Measurements from ENCODE around the gene VPS26B. TPM values are rescaled to one million over a fixed set of nuclear protein-coding genes. Genes with fewer than 3 reads are reported as not detected.

Gene VPS26B
- total and polyA plus RNA-seq, 9 donors = 19.4 to 46.5 (median 36.3) TPM

GRCh38 chr11:134196756-134197155 lies 27.7 kb upstream of the VPS26B start:
- Histone ChIP-seq H3K36me3 (no peaks in the 10 kb centered on the region), H3K4me1 (ENCODE audit: insufficient read depth) (no peaks in the 10 kb centered on the region), H3K27me3 (no peaks in the 10 kb centered on the region), H3K9me3 (no peaks in the 10 kb centered on the region), H3K27ac (no peak overlapping the region), H3K4me3 (no peak overlapping the region)
- 65 to 74% (median 67%) methylated on average over 4 of the region's 4 CpGs for WGBS, 3 donors
- intact Hi-C loops (cut with DNase I) = no loop called here
- no peak for DNase-seq
- TF ChIP-seq EP300 (IDR thresholded peaks at IDR 0.05) (no peak), POLR2A (IDR thresholded peaks at IDR 0.05) (no peak), CTCF (IDR thresholded peaks at IDR 0.05) (no peak)

GRCh38 chr11:134199531-134199930 lies 24.9 kb upstream of the VPS26B start:
- no peaks in the 10 kb centered on the region for H3K4me1 ChIP-seq (ENCODE audit: insufficient read depth)
- WGBS, 3 donors = 95 to 98% (median 97%) methylated on average over 9 of the region's 9 CpGs
- no peak overlapping the region for H3K27ac ChIP-seq
- H3K27me3 ChIP-seq = no peaks in the 10 kb centered on the region
- TF ChIP-seq EP300 (IDR thresholded peaks at IDR 0.05) (no peak), CTCF (IDR thresholded peaks at IDR 0.05) (no peak), POLR2A (IDR thresholded peaks at IDR 0.05) (no peak)
- intact Hi-C loops (cut with DNase I) = no loop called here
- no peak for DNase-seq
- H3K9me3 ChIP-seq = no peaks in the 10 kb centered on the region
- H3K4me3 ChIP-seq = no peak overlapping the region
- no peaks in the 10 kb centered on the region for H3K36me3 ChIP-seq

GRCh38 chr11:134200688-134201087 lies 23.8 kb upstream of the VPS26B start:
- H3K27me3 ChIP-seq = no peaks in the 10 kb centered on the region
- H3K4me1 ChIP-seq (ENCODE audit: insufficient read depth) = no peaks in the 10 kb centered on the region
- intact Hi-C loops (cut with DNase I) = no loop called here
- no peak for DNase-seq
- no peaks in the 10 kb centered on the region for H3K36me3 ChIP-seq
- no peak overlapping the region for H3K27ac ChIP-seq
- 96 to 99% (median 97%) methylated on average over 6 of the region's 6 CpGs for WGBS, 3 donors
- H3K9me3 ChIP-seq = no peaks in the 10 kb centered on the region
- TF ChIP-seq POLR2A (IDR thresholded peaks at IDR 0.05) = no peak
- no peak for TF ChIP-seq CTCF (IDR thresholded peaks at IDR 0.05)
- no peak overlapping the region for H3K4me3 ChIP-seq

- H3K27me3 ChIP-seq = no peaks in the 10 kb centered on the region
- WGBS, 3 donors = 94 to 97% (median 94%) methylated on average over 4 of the region's 4 CpGs
- H3K36me3 ChIP-seq = no peaks in the 10 kb centered on the region
- DNase-seq = no peak
- H3K9me3 ChIP-seq = no peaks in the 10 kb centered on the region
- TF ChIP-seq EP300 (IDR thresholded peaks at IDR 0.05) (no peak), CTCF (IDR thresholded peaks at IDR 0.05) (no peak), POLR2A (IDR thresholded peaks at IDR 0.05) (no peak)
- intact Hi-C loops (cut with DNase I) = no loop called here
- H3K4me3 ChIP-seq = no peak overlapping the region
- no peak overlapping the region for H3K27ac ChIP-seq
- no peaks in the 10 kb centered on the region for H3K4me1 ChIP-seq (ENCODE audit: insufficient read depth)
Measured at GRCh38 chr11:134202661-134203060, 21.8 kb upstream of the VPS26B start.

- Histone ChIP-seq H3K27ac (no peak overlapping the region), H3K4me1 (ENCODE audit: insufficient read depth) (no peaks in the 10 kb centered on the region), H3K9me3 (no peaks in the 10 kb centered on the region), H3K4me3 (no peak overlapping the region), H3K27me3 (no peaks in the 10 kb centered on the region), H3K36me3 (no peaks in the 10 kb centered on the region)
- WGBS, 3 donors = 94 to 95% (median 94%) methylated on average over 9 of the region's 9 CpGs
- no peak for DNase-seq
- TF ChIP-seq POLR2A (IDR thresholded peaks at IDR 0.05) = no peak
- TF ChIP-seq EP300 (IDR thresholded peaks at IDR 0.05) = no peak
- intact Hi-C loops (cut with DNase I) = no loop called here
Measured at GRCh38 chr11:134205729-134206128, 18.7 kb upstream of the VPS26B start.
